ENCODE data around the gene DIP2A.

Gene DIP2A

GRCh38 chr21:46458315-46459023 lies at the start of gene DIP2A:
Gene DIP2A, plus strand, starts transcription at chr21:46458891. Its CDS starts 241 bp downstream, at chr21:46459132.
- peak; percentile 77 to 86 for DNase-seq (ENCODE audit: low read depth in 2 of 2, low spot score in 1 of 2)

GRCh38 chr21:46409641-46410406 lies 48.9 kb upstream of the DIP2A start:
- DNase-seq (ENCODE audit: low read depth in 2 of 2, low spot score in 1 of 2): no peak

GRCh38 chr21:46410516-46410915 lies 48.2 kb upstream of the DIP2A start:
- DNase-seq (ENCODE audit: low read depth in 2 of 2, low spot score in 1 of 2): no peak

GRCh38 chr21:46411236-46411635 lies 47.5 kb upstream of the DIP2A start:
- DNase-seq (ENCODE audit: low read depth in 2 of 2, low spot score in 1 of 2): no peak

GRCh38 chr21:46411691-46412090 lies 47.0 kb upstream of the DIP2A start:
- no peak for DNase-seq (ENCODE audit: low read depth in 2 of 2, low spot score in 1 of 2)

- no peak for DNase-seq (ENCODE audit: low read depth in 2 of 2, low spot score in 1 of 2)
Measured at GRCh38 chr21:46412521-46413364, 45.9 kb upstream of the DIP2A start.

GRCh38 chr21:46413365-46413696 lies 45.4 kb upstream of the DIP2A start:
- no peak for DNase-seq (ENCODE audit: low read depth in 2 of 2, low spot score in 1 of 2)

- no peak for DNase-seq (ENCODE audit: low read depth in 2 of 2, low spot score in 1 of 2)
Measured at GRCh38 chr21:46414965-46415275, 43.8 kb upstream of the DIP2A start.

- DNase-seq (ENCODE audit: low read depth in 2 of 2, low spot score in 1 of 2): no peak
Measured at GRCh38 chr21:46416551-46416950, 42.1 kb upstream of the DIP2A start.

- DNase-seq (ENCODE audit: low read depth in 2 of 2, low spot score in 1 of 2): no peak
Measured at GRCh38 chr21:46418265-46418946, 40.3 kb upstream of the DIP2A start.

GRCh38 chr21:46420241-46421190 lies 38.2 kb upstream of the DIP2A start:
- no peak for DNase-seq (ENCODE audit: low read depth in 2 of 2, low spot score in 1 of 2)

GRCh38 chr21:46421191-46421750 lies 37.4 kb upstream of the DIP2A start:
- DNase-seq (ENCODE audit: low read depth in 2 of 2, low spot score in 1 of 2): no peak

- no peak for DNase-seq (ENCODE audit: low read depth in 2 of 2, low spot score in 1 of 2)
Measured at GRCh38 chr21:46421756-46422555, 36.7 kb upstream of the DIP2A start.

- no peak for DNase-seq (ENCODE audit: low read depth in 2 of 2, low spot score in 1 of 2)
Measured at GRCh38 chr21:46422636-46423241, 36.0 kb upstream of the DIP2A start.

GRCh38 chr21:46423546-46424038 lies 35.1 kb upstream of the DIP2A start:
- no peak for DNase-seq (ENCODE audit: low read depth in 2 of 2, low spot score in 1 of 2)

- no peak for DNase-seq (ENCODE audit: low read depth in 2 of 2, low spot score in 1 of 2)
Measured at GRCh38 chr21:46424039-46424591, 34.6 kb upstream of the DIP2A start.

- DNase-seq (ENCODE audit: low read depth in 2 of 2, low spot score in 1 of 2): peak in 1 of 2 donors; percentile 12
Measured at GRCh38 chr21:46424621-46425020, 34.1 kb upstream of the DIP2A start.

GRCh38 chr21:46425041-46425440 lies 33.6 kb upstream of the DIP2A start:
- DNase-seq (ENCODE audit: low read depth in 2 of 2, low spot score in 1 of 2): no peak

Measured in stimulated activated CD8-positive, alpha-beta memory T cell treated with anti-CD3 and anti-CD28 coated beads, Interleukin-4, amount 100 ng/mL, for 4 hours (primary cell).